Psoas muscle (tissue), 8 donors: ENCODE results near the gene TIMP4. TPM values are rescaled to one million over a fixed set of nuclear protein-coding genes. Genes with fewer than 3 reads are reported as not detected.

ENCODE experiments used
- ATAC-seq, 4 donors: fragments of 200-7000 bp; cut with Tn5 transposase; one replicate each; pipeline ENCODE4 v1.9.1; 2020; ENCODE audit warnings: moderate library complexity in 3 of 4, mild to moderate bottlenecking in 2 of 4
- DNase-seq, 2 donors: peaks; one replicate each; pipeline ENCODE4 v3.0.0-alpha.2; 2020
- H3K27ac ChIP-seq: fragments of 200-600 bp; one replicate; pipeline ENCODE4 v1.8.0; 2022
- H3K27me3 ChIP-seq, 3 donors: fragments of 200-600 bp in 1 of 3; one replicate each; pipeline versions ENCODE4 v1.6.1 to v1.8.0; 2013 to 2022; ENCODE audit warnings: low read length in 2 of 3, mild to moderate bottlenecking in 2 of 3, moderate library complexity in 1 of 3; ENCODE audit not compliant: insufficient read depth in 3 of 3
- H3K36me3 ChIP-seq, 2 donors: fragments of 200-600 bp in 1 of 2; one replicate each; pipeline versions ENCODE4 v1.6.1 to v1.8.0; 2013 to 2022; ENCODE audit warnings: low read depth in 1 of 2, mild to moderate bottlenecking in 1 of 2, moderate library complexity in 1 of 2; ENCODE audit not compliant: insufficient read depth in 1 of 2
- H3K4me1 ChIP-seq: fragments of 200-600 bp; one replicate; pipeline ENCODE4 v1.8.0; 2022
- H3K4me3 ChIP-seq: fragments of 200-600 bp; one replicate; pipeline ENCODE4 v1.8.0; 2022; ENCODE audit warnings: mild to moderate bottlenecking
- H3K9me3 ChIP-seq: fragments of 200-600 bp; one replicate; pipeline ENCODE4 v1.8.0; 2022
- CTCF ChIP-seq: fragments of 200-600 bp; IDR thresholded peaks from one replicate; pipeline ENCODE4 v1.8.0; 2022; ENCODE audit warnings: antibody characterized with exemption
- WGBS, 3 donors: extraction: QIAGEN DNeasy Blood & Tissue Kit; methylation state at CpG; one replicate each; pipeline versions ENCODE4 v1.1.6 to v1.1.7; 2013; 5-methylcytosine and 5-hydroxymethylcytosine counted together
- intact Hi-C, 2 donors: fragments of 100-400 bp; cut with DNase I; formaldehyde crosslinking; loops; one replicate each; pipeline versions ENCODE4 v1.11.0 to v1.14.2; 2022
- polyA plus RNA-seq, 3 donors: library from polyadenylated mRNA; stranded (reverse); fragments of 200-250 nt; gene quantifications; one replicate each; pipeline ENCODE4 v1.2.3, GENCODE V29; 2013
- total RNA-seq, 4 donors: library from RNA; stranded (reverse); fragmentation: NEBNext Ultra II Directional in 2 of 4; extraction: Animal tissue kit (Norgen Biotek cat#: 25700) in 2 of 4; gene quantifications; one replicate each; pipeline versions ENCODE4 v1.2.1 to v1.2.4, GENCODE V29; 2021 to 2023
- donor health status: healthy with polysubstance abuse.
- donor health status: DM: no; HTN: no; CAD: no; lungs with moderate emphysema.
- donor health status: Bipolar disorder and iron deficiency.
- donor health status: healthy.
- donor health status: DM: yes; HTN: yes; CAD: no.
- donor health status: DM: no; HTN: no; CAD: no.
- donor health status: DM: no; HTN: no; CAD: no.
- donor health status: DM: yes; HTN: yes; CAD: no.

TIMP4 gene
- total and polyA plus RNA-seq, 7 donors: 1.3 to 24.1 (median 17.7) TPM

GRCh38 chr3:12180631-12181030 lies 21.9 kb upstream of the TIMP4 start:
- intact Hi-C loops: loop anchor here in 1 of 2 donors (5.0 kb wide), 1 partner anchor 297 kb away; no protein-coding TSS in a partner anchor
- Histone ChIP-seq H3K4me3 (no peak overlapping the region), H3K36me3 (no peaks in the 10 kb centered on the region), H3K9me3 (no peaks in the 10 kb centered on the region), H3K27me3 (no peaks in the 10 kb centered on the region), H3K27ac (no peak overlapping the region), H3K4me1 (peaks cover 15% of the 10 kb centered on the region)
- DNase-seq (no peak), ATAC-seq (no peak)
- WGBS, 3 donors: 82 to 89% (median 88%) methylated on average over 5 of the region's 5 CpGs
- no peak for TF ChIP-seq CTCF

- TF ChIP-seq CTCF: no peak
- WGBS, 3 donors: 42 to 50% (median 49%) methylated on average over 6 of the region's 6 CpGs
- no peaks in the 10 kb centered on the region for H3K27me3 ChIP-seq
- no peaks in the 10 kb centered on the region for H3K9me3 ChIP-seq
- intact Hi-C loops: loop anchor here in 1 of 2 donors (5.0 kb wide), 1 partner anchor 297 kb away; no protein-coding TSS in a partner anchor
- peaks cover 15% of the 10 kb centered on the region for H3K4me1 ChIP-seq
- ATAC-seq (peak in 1 of 4 donors; percentile 12), DNase-seq (peak; percentile 35 to 73)
- no peak overlapping the region for H3K27ac ChIP-seq
- H3K36me3 ChIP-seq: no peaks in the 10 kb centered on the region
- no peak overlapping the region for H3K4me3 ChIP-seq
Observed at GRCh38 chr3:12180218-12180617, 21.5 kb upstream of the TIMP4 start.

GRCh38 chr3:12179441-12179840 lies 20.7 kb upstream of the TIMP4 start:
- H3K4me1 ChIP-seq: peaks cover 15% of the 10 kb centered on the region
- H3K27me3 ChIP-seq: no peaks in the 10 kb centered on the region
- H3K36me3 ChIP-seq: no peaks in the 10 kb centered on the region
- ATAC-seq (no peak), DNase-seq (no peak)
- no peak overlapping the region for H3K27ac ChIP-seq
- WGBS, 3 donors: 77 to 97% (median 88%) methylated on average over 1 of the region's 1 CpG
- intact Hi-C loops: loop anchor here in 1 of 2 donors (2.0 kb wide), 1 partner anchor 299 kb away; no protein-coding TSS in a partner anchor
- no peaks in the 10 kb centered on the region for H3K9me3 ChIP-seq
- H3K4me3 ChIP-seq: no peak overlapping the region
- TF ChIP-seq CTCF: no peak

- Histone ChIP-seq H3K27me3 (no peaks in the 10 kb centered on the region), H3K36me3 (no peaks in the 10 kb centered on the region), H3K9me3 (no peaks in the 10 kb centered on the region), H3K4me1 (peaks cover 15% of the 10 kb centered on the region), H3K27ac (peak overlapping the region; percentile 33), H3K4me3 (no peak overlapping the region)
- ATAC-seq (peak in 2 of 4 donors; percentile 25 to 39), DNase-seq (peak; percentile 52 to 74)
- no peak for TF ChIP-seq CTCF
- WGBS, 3 donors: 61 to 73% (median 67%) methylated on average over 6 of the region's 6 CpGs
- intact Hi-C loops: loop anchor here in 1 of 2 donors (1.0 to 2.0 kb wide), 2 partner anchors 39 to 301 kb away; no protein-coding TSS in a partner anchor
Observed at GRCh38 chr3:12178091-12178820, 19.5 kb upstream of the TIMP4 start.
